Activated CD4-positive, alpha-beta T cell treated with anti-CD3 and anti-CD28 coated beads for 4 hours (primary cell): ENCODE results near the gene OR51B4.
"Not testable (repeated sequence)": the region's sequence is repeated elsewhere in the genome, so short reads cannot be mapped to it uniquely, and the experiment has no call there.

Experiments
- DNase-seq, 2 donors: peaks; one replicate each; pipeline ENCODE4 v3.0.0-alpha.2; 2020

Gene OR51B4

DNA sequence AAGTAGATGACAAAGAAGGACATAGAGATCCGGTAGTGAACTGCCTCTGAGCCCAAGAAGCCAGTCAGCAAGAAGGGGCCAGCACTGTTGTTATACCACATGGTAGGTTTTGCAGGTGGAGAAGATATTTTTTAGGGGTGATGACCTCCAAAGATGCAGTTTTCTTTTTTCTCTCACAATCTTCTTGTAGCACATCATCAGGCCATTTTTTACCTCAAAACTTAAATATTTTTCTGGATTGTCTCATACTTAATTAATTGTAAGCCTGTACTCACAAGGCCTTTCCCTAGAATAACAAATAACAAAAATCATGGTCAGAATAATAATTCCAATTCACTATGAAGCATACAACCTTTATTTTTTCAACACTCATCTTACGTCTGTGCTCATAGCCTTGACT lies at the start of gene OR51B4:
TSS of gene OR51B4 (minus strand) at position 101 of the 400 bp plus-strand sequence. CDS start at position 101, 0 bp downstream.
- DNase-seq = no peak

- no peak for DNase-seq
Measured at GRCh38 chr11:5351208-5351607, 49.5 kb upstream of the OR51B4 start, which contains the start of gene OR51B6. Gene OR51B6, plus strand, starts transcription at chr11:5351508. Its CDS starts 0 bp downstream, at chr11:5351508.

GRCh38 chr11:5349550-5349949 lies 47.8 kb upstream of the OR51B4 start:
- DNase-seq = no peak

DNA sequence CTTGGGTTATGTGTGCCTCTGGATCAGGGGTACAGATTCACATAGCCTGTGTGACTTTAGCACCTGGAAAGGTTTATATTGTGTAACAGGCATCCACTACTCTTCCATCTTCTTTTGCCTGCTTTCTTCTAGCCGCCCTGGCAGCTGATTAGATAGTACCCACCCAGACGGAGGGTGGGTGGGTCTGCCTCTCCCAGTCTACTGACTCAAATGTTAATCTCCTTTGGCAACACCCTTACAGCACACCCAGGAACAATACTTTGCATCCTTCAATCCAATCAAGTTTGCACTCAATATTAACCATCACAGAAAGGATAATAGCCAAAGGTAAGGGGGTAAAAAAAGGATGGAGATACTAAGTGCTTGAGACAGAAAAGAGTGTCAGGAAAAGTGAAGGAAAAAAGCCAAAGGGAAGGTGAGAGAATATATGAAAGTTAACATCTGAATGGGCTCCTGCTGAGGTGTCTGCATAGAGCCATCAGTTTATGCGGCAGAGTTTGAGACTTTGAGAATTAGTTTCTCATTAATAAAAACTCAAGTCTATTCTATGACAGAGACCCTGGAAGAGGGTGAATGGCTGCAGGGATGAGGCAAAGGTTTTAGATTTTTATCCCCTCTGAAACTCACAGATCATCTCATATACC lies 46.9 kb upstream of the OR51B4 start:
- no peak for DNase-seq

DNA sequence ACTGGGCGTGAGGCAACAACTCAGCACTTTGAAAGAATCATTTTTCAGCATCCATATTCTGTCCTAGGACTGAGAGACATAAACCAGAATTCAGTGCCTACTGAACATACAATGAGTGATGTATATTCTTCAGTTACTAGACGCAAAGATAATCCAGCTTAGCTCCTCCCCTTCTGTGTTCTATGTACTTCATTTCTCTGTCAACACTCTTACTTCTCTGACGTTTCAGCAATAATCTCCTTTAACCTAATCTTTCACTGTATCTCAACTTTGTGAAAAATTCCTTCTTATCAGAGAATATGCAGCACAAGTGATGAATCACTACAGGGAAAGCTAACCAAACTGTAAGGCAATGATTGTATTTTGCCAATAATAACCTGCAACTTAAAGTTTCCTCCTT lies 44.1 kb upstream of the OR51B4 start:
- DNase-seq = no peak

DNA sequence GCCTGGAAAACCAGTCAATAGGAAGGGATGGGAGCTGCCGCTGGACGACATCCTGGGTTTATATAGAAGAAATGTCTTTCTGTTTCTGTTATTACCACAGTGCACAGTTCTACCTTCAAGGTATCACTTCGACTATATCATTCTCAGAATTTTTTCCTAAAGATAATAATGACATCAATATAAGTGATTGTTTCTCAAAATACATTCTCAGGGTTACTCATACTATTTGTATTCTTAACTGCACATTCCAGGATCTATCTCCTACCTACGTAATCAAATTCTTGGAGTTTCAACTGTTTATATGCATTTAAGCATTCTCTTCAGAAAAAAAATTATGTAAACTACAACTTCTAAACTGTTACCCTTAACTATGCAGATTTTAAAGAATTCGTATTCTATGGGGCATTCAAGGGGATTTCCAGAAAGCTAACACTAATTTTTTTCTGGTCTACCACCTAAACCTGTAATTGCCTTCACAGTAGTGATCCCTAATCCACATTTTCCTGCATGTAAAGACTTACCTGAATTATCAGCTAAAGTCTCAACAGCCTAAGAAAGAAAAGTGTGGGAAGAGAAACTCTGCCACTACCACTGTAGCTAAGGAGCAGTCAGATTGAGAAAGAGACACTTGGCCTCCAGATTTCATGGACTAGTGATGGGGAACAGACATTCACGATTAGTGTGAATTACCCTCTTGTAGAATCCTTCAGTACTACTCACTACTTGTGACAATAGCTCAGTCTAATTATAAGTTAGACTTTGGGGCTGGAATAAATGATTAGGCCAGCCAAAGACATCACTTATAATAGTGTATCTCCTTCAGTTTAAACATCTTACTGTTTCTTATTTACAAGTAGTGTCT lies 42.0 kb upstream of the OR51B4 start, which contains the start of gene OR51B5:
TSS of gene OR51B5 (minus strand) at position 51 of the 862 bp plus-strand sequence. CDS start at position 51, 0 bp downstream.
- no peak for DNase-seq

DNA sequence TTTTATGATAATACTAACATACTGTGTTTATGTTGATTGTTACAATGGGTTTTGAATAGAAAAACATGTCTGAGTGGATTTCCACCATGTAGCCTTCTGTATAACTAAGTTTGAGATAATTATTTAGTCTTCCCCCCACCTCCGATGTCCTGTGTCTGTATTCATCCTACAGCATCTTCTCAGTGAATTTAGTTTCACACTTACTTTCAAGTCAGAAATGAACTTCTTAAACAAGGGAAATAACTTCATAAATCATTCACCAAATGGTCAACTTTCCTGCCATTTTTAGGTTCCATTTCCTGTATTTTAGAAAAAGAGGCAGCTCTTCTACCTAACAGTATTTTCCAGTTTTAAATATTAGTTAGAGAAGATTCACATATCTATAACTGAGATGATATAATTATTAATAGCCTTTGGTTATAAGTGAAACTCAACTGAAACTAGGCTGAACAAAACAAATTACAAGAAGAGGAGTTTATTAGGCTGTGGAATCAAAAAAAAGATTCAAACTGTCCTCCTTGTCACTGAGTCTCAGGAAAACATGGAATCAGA lies 38.1 kb upstream of the OR51B4 start:
- DNase-seq = no peak

DNA sequence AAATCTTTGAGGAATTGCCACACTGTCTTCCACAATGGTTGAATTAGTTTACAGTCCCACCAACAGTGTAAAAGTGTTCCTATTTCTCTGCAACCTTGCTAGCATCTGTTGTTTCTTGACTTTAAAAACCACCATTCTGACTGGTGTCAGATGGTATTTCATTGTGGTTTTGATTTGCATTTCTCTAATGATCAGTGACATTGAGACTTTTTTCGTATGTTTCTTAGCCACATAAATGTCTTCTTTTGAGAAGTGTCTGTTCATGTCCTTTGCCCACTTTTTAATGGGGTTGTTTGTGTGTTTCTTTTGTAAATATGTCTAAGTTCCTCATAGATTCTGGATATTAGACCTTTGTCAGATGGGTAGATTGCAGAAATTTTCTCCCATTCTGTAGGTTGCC lies 35.5 kb upstream of the OR51B4 start:
- not testable (repeated sequence) for DNase-seq

- no peak for DNase-seq
Measured at GRCh38 chr11:5336331-5336730, 34.6 kb upstream of the OR51B4 start.

DNA sequence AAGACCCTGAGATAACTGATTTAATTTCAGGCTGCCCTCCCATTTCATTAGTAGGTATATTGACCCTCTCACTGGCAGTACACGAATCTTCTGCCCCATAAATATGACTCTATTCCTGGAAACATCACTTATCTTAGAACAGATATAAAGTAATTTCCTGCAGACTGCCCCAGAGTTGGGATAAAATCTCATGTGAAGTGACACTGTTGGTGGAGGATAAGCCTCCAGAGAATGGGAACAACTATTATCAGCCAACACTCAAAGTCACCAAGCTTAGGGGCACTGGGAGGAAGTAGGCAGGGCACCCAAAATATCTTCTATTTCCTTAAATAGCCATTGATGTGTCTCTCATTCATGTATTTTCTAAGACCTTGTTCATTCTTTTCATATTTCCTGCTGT lies 33.4 kb upstream of the OR51B4 start:
- DNase-seq = no peak

- DNase-seq = no peak
Measured at GRCh38 chr11:5324197-5324596, 22.5 kb upstream of the OR51B4 start, which contains the start of gene OR51B2. Gene OR51B2, minus strand, starts transcription at chr11:5324297. Its CDS starts 0 bp downstream, at chr11:5324297.

DNA sequence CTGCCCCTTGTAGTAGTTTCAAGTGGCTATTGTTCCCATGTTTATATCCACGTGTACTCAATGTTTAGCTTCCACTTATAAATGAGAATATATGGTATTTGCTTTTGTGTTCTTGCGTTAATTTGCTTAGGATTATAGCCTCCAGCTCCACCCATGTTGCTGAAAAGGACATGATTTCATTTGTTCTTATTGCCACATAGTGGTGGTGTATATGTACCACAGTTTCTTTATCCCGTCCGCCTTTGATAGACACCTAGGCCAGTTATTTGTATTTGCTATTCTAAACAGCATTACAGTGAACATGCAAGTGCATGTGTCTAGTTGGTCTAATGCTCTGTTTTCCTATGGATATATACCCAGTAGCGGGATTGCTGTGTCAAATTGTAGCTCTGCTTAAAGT lies 15.5 kb upstream of the OR51B4 start:
- no peak for DNase-seq

- not testable (repeated sequence) for DNase-seq
Measured at GRCh38 chr11:5313326-5314023, 11.7 kb upstream of the OR51B4 start.

GRCh38 chr11:5310423-5310822 lies 8.7 kb upstream of the OR51B4 start:
- DNase-seq = no peak

GRCh38 chr11:5307256-5308019 lies 5.7 kb upstream of the OR51B4 start:
- DNase-seq = no peak

DNA sequence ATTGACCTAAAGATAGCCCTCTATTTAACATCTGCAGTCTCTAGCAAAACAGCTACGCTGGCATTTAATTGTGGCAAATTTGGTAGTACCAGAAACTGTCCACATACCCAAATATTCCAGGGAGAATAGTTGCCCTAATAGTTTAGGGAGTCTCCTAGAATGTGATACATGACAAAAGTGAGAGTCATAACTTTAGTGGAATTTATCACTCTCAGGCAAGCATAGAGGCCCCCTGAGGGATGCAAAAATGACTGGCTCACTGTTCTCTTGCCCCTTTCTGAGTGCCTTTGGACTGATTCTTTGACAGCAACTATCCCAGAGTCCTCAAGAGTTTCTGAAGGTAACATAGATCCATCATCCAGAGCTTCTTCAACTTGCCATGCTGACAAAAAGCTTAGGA lies 2.3 kb upstream of the OR51B4 start:
- no peak for DNase-seq

DNA sequence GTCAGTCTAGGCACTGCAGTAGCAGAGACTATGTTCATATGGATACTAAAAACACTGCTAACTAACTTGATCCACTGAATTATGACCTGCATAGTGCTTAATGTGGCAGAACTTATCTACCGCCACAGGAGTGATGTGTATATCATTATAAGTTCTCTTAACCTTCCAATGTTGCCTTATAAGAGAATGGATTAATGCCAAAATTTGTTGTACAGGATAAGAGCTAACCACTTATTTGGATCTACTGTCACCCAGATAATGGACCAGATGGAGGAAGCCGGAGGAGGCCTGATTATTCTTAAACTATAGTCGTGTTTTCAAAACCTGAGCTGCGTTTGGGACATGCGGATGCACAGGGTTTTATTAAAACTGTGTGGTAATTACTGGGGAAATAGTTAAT lies 1.9 kb upstream of the OR51B4 start:
- DNase-seq = no peak

DNA sequence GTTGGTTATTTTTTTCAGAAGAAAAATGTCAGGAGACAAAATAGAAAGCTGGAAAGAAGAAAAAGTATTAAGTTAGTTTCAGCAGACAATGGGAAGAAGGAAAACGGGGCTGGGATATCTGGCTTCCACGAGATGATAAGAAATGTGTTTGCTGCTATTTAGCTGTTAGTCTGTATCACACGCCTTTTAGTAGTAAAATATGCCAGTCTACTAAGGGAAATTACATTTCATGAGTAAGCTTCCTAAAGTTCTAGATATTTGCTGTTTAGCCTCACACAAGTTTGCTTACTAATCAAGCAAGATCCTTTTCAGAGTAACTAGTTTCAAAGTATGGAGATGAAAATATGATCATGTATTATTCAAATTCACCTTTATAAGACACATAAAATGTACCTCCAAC lies 1.5 kb downstream of the OR51B4 start:
- no peak for DNase-seq

- DNase-seq = no peak
Measured at GRCh38 chr11:5298451-5298850, 3.3 kb downstream of the OR51B4 start.

DNA sequence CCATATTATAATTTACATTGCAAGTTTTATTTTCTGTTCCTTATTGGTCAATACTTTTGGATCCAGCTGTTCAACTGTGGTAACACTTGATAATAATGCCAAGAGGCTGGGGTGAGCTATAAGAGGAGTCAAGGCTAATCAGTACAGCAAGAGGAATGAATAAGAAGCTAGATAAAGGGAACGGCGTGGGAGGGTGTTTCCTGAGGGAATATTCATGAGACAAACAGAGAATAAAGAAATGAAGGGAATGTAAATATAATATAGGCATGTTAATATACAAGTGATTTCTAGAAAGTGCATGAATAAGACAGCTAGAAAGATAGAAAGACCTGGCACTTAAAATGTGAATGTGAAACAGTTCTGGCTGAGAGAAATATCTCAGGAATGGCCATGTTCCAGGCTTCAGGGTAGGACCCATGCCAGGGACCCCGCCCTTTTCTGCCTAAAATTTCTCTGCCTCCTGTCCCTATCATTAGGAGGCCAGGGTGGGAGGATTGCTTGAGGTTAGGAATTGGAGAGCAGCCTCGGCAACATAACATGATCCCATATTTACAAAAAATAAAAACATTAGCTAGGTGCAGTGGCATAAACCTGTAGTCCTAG lies 3.9 kb downstream of the OR51B4 start:
- no peak for DNase-seq

- DNase-seq = not testable (repeated sequence)
Measured at GRCh38 chr11:5294342-5294995, 7.3 kb downstream of the OR51B4 start.
